Measurements from ENCODE around the gene CD19.

Gene CD19

GRCh38 chr16:28893291-28893690, 38.5 kb upstream of the CD19 start:
- H3K4me3 ChIP-seq: no peak overlapping the region
- no peak overlapping the region for H3K27ac ChIP-seq
- TF ChIP-seq CTCF (IDR thresholded peaks at IDR 0.05): no peak
- DNase-seq (ENCODE audit: low spot score): no peak

GRCh38 chr16:28895609-28896008, 36.2 kb upstream of the CD19 start:
- TF ChIP-seq CTCF (IDR thresholded peaks at IDR 0.05): no peak
- no peak for DNase-seq (ENCODE audit: low spot score)
- Histone ChIP-seq H3K27ac (no peak overlapping the region), H3K4me3 (no peak overlapping the region)

- no peak for TF ChIP-seq CTCF (IDR thresholded peaks at IDR 0.05)
- no peak overlapping the region for H3K4me3 ChIP-seq
- no peak overlapping the region for H3K27ac ChIP-seq
- DNase-seq (ENCODE audit: low spot score): no peak
Measured at GRCh38 chr16:28897826-28898225, 33.9 kb upstream of the CD19 start.

GRCh38 chr16:28898266-28898665, 33.5 kb upstream of the CD19 start:
- no peak for TF ChIP-seq CTCF (IDR thresholded peaks at IDR 0.05)
- no peak for DNase-seq (ENCODE audit: low spot score)
- no peak overlapping the region for H3K27ac ChIP-seq
- no peak overlapping the region for H3K4me3 ChIP-seq

GRCh38 chr16:28898942-28899341, 32.8 kb upstream of the CD19 start:
- Histone ChIP-seq H3K4me3 (no peak overlapping the region), H3K27ac (no peak overlapping the region)
- no peak for DNase-seq (ENCODE audit: low spot score)
- TF ChIP-seq CTCF (IDR thresholded peaks at IDR 0.05): no peak

GRCh38 chr16:28899882-28900590, 31.7 kb upstream of the CD19 start:
- H3K4me3 ChIP-seq: no peak overlapping the region
- no peak for TF ChIP-seq CTCF (IDR thresholded peaks at IDR 0.05)
- no peak for DNase-seq (ENCODE audit: low spot score)
- H3K27ac ChIP-seq: no peak overlapping the region

GRCh38 chr16:28900601-28901000, 31.2 kb upstream of the CD19 start:
- no peak for TF ChIP-seq CTCF (IDR thresholded peaks at IDR 0.05)
- Histone ChIP-seq H3K27ac (no peak overlapping the region), H3K4me3 (no peak overlapping the region)
- DNase-seq (ENCODE audit: low spot score): no peak

All from coronary artery (tissue), 2 donors.